ENCODE results near the gene ROCK1. TPM values are rescaled to one million over a fixed set of nuclear protein-coding genes. Genes with fewer than 3 reads are reported as not detected.
"Not testable (repeated sequence)": the region's sequence is repeated elsewhere in the genome, so short reads cannot be mapped to it uniquely, and the experiment has no call there.

ROCK1 gene
- 10 to 100 TPM; 54.8 to 58.0 TPM for total RNA-seq

DNA sequence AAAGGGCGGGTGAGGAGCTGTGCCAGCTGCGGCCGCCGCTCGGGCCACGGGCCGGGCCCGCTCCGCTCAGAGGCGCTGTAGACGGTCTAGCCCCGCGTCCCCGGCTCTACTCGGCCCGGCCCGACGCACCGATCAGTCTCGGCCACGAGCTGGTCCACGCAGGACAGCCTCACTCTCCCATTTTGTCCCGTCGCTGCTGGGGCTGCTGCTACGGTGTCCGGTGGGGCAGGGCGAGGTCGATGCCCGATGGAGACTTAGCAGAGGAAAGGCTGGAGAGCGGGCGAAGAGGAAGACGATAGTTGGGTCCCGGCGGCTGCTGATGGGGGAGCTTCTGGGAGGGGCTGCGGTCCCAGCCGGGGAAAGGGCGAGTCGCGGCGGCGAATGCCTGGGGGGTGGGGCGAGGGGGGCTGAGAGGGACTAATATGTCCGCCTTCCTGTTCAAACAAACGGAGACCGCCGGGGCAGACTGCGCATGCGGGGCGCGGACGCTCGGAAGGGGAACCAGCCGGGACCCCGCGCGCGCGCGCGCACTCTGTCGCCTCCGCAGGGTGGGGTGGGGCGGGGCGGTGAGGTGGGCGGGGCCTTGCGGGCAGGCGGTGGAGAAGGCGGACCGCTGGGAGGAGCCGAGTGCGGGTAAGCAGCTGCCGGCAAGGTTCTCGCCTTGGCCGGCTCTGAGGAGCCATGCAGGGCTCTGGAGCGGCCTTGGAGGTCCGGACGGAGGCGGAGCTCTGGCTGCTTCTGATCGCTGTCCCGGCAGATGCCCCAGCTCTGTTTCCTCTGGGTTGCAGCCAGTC is at the start of gene ROCK1:
ROCK1 (minus strand) TSS at position 468 of the 794 bp plus-strand sequence. CDS start 903 bp downstream, outside the sequence.
- ChIA-PET CTCF (interaction anchor here (1.1 kb wide), 1 partner anchor 489 kb away, joined by 4 read pairs; the partner anchor contains the start of gene ESCO1), POLR2A (interaction anchor here (0.6 to 1.1 kb wide), 8 partner anchors 13 to 593 kb away, joined by 3 to 4 read pairs (median 3); partner anchors contain the start of genes ABHD3 and ESCO1)

DNA sequence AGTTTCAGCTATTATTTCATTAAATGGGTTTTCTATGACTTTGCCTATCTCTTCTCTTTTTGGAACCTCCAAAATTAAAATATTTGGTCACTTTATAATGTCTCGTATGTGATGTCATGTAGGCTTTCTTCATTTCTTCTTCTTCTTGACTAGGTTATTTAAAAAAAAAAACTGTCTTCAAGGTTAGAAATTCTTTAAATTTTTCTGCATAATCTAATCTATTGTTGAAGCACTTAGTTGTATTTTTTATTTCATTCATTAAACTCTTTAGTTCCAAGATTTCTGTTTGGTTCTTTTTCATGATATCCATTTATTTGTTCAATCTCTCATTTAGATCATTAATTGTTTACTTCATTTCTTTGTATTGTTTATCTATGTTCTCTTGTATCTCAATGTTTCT is 43.8 kb upstream of the ROCK1 start:
- CTCF ChIA-PET: no interaction called here
- POLR2A ChIA-PET: no interaction called here

DNA sequence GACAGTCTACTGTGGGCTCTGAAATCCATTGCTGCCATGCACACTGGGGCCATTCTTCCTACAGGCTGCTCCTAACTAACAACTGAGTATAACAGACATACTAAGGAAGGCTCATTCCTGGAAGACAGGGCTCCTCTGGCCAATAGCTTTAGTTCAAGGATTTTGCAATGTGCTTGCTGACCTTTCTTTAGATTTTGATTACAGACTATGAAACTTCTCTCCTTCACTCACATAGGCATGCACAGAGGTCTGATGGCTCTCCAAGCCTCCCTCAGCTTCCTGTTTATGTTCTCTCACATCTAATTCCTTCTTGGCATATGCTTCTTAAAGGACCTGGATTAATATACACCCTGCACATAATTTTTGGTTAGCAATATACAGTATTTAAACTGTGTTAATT is 34.4 kb upstream of the ROCK1 start:
- CTCF ChIA-PET: no interaction called here
- POLR2A ChIA-PET: no interaction called here

DNA sequence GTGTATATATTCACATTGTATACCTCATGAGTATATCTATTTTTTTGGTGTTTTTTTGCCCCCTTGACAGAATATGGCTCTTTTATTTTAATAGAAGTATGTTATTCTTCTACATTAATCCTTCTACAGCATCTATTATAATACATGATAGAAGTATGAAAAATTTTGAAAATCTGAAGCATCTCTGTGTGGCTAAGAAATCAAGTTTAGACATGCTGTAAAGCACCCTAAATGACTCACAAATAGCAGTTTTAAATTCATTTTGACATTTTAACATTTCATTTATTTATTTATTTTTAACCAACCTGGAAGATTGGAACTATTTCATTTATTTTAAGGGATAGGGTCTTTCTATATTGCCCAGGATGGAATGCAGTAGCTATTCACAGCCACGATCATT is 33.8 kb upstream of the ROCK1 start:
- CTCF ChIA-PET: no interaction called here
- POLR2A ChIA-PET: no interaction called here

DNA sequence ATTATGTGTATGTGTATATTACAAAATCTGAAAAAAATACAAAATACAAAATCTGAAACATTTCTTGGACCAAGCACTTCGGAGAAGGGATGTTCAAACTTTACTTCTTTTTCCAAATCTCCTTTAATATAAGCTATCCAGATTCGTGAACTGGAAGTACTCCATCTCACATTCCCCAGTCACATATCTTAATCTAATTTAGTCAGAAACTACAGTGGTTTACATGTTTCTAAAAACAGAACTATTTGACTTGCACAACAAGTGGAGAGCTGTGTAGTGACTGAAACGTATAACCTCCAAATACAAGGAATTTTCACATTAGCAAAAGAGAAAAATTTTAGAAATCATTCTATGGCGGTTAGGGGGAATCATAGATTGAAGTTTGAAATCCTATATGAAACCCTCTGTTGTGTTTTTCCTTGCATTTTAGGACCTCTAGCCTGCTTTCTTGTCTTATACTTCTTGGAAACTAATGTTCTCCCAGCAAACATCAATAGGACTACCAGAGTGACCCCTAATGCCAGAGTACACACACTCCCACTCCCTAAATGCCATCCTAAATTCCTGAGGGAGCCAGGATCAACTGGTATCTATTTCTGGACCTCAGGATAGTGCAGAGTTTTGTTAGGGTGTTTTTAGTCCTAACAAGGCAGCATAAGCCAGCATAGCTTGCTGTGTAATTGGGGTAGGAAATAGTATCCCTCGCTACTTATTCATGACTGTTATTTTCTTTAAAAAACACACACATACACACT is 30.2 kb upstream of the ROCK1 start:
- CTCF ChIA-PET: no interaction called here
- POLR2A ChIA-PET: no interaction called here

DNA sequence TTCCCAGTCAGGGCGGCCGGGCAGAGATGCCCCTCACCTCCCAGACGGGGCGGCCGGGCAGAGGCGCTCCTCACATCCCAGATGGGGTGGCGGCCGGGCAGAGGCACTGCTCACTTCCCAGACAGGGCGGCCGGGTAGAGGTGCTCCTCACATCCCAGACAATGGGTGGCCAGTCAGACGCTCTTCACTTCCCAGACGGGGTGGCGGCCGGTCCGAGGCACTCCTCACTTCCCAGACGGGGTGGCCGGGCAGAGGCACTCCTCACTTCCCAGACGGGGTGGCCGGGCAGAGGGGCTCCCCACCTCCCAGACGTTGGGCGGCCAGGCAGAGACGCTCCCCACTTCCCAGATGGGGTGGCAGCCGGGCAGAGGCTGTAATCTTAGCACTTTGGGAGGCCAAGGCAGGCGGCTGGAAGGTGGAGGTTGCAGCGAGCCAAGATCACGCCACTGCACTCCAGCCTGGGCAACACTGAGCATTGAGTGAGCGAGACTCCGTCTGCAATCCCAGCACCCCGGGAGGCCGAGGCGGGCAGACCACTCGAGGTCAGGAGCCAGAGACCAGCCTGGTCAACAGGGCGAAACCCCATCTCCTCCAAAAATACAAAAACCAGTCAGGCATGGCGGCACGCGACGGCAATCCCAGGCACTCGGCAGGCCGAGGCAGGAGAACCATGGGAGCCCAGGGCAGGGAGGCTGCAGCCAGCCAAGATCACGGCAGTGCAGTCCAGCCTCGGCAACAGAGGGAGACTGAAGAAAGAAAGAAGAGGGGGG is 26.3 kb upstream of the ROCK1 start:
- CTCF ChIA-PET, POLR2A ChIA-PET: not testable (repeated sequence)

DNA sequence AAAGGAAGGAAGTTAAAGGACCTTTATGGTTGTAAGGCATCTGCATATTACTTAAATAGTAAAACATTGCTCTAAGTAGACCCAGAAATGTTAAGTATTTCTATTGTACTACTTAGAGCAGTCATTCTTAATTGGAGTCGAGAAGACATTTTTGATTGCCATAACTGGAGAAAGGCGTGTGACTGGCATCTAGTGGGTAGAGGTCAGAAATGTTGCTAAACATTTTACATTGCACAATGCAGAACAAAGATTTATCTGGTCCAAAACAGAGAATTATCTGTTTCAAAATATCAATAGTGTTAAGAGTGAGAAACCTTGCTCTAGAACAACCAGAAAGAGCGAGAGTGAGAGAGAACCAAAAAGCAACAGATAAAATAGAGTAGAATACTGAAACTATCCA is 23.3 kb upstream of the ROCK1 start:
- ChIA-PET CTCF (no interaction called here), POLR2A (no interaction called here)

DNA sequence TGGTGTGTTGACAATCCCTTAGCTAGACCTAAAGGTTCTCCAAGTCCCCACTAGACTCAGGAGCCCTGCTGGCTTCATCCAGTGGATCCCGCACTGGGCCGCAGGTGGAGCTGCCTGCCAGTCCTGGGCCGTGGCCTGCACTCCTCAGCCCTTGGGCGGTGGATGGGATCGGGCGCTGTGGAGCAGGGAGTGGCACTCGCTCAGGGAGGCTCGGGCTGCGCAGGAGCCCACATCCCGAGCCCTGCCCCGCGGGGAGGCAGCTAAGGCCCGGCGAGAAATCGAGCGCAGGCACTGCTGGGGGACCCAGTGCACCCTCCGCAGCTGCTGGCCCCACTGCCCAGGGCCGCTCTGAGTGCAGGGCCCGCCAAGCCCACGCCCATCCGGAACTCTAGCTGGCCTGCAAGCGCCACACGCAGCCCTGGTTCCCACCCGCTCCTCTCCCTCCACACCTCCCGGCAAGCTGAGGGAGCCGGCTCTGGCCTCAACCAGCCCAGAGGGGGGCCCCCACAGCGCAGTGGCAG is 20.8 kb upstream of the ROCK1 start:
- POLR2A ChIA-PET: no interaction called here

DNA sequence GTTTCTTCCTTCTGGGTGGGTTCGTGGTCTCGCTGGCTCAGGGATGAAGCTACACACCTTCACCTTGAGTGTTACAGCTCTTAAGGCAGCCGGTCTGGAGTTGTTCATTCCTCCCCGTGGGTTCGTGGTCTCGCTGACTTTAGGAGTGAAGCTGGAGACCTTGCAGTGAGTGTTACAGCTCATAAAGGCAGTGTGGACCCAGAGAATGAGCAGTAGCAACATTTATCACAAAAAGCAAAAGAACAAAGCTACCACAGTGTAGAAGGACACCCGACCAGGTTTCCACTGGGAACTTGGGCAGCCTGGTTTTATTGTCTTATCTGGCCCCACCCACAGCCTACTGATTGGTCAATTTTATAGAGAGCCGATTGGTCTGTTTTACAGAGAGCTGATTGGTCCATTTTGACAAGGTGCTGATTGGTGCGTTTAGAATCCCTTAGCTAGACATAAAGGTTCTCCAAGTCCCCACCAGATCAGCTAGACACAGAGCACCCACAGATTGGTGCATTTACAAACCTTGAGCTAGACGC is 20.1 kb upstream of the ROCK1 start:
- ChIA-PET POLR2A (no interaction called here), CTCF (no interaction called here)

More for the DNA sequence above, 20.8 kb upstream of the ROCK1 start:
- CTCF ChIA-PET: no interaction called here

DNA sequence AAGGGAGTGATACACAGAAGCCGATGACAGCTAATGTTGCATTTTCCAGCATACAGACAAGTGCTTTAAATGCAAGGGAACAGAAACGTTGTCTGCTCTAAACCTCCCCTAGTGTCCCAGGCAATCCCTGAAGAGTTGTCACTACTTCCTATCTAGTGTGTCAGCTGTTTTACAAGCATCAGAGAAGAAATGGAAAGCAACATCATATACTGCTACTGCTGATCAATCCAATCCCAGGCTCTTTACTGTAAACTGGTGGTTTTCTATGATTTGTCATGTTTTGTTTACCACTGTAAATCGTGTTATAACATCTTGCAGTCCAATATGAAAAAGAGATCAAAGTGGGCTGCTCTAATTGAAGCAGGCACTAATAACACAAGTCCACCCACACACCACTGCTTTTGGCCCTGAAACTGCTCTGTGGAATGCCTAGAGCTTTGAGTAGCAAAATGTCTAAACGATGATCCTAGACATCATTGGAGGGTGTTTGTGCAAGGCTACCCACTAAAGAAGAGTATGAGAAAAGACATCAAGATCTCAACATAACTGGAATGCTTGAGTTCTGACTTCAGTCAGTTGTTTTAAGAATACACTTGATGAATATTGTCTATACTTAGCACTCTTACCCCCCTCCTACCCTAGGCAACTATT is 18.1 kb upstream of the ROCK1 start:
- ChIA-PET POLR2A (no interaction called here), CTCF (no interaction called here)

DNA sequence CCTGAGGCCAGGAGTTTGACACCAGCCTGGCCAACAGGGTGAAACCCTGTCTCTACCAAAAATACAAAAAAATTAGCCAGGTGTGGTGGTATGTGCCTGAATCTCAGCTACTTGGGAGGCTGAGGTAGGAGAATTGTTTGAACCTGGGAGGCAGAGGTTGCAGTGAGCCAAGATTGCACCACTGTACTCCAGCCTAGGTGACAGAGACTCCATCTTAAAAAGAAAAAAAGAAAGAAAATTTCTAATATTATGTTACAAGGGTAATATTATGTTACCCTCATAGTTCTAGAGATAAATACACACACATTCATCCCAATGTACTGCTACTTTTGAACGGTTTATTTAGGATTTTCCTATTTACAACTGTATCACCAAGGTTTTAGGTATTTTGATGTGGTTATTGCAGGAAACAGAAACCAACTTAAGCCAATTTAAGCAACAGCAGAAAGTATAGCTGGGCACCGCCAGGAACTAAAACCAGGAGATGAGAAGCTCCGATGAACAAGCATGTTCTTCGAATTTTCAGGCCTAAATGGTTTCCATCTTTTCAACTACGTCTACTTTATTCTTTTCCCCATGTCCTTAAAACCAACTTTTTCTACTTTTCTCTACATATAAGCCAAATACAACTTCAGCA is 11.8 kb upstream of the ROCK1 start:
- POLR2A ChIA-PET: no interaction called here
- CTCF ChIA-PET: no interaction called here

DNA sequence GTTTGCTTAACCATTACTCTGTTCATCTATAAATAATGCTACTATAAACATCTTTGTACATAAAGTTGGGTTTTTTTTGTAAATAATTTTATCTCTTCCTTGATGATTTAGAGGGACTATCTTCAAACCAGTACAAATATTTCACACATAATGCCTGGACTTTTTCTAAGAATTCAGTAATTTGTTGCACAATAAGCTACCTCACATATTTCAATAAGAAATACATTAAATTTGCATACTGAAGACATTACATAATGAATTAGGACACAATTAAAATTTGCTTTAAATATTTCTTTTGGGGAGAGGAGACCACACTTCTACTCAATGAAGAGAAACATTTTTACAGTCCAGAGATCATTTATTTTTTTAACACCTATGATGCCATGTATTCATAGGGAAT is 7.2 kb upstream of the ROCK1 start:
- ChIA-PET CTCF (no interaction called here), POLR2A (no interaction called here)

DNA sequence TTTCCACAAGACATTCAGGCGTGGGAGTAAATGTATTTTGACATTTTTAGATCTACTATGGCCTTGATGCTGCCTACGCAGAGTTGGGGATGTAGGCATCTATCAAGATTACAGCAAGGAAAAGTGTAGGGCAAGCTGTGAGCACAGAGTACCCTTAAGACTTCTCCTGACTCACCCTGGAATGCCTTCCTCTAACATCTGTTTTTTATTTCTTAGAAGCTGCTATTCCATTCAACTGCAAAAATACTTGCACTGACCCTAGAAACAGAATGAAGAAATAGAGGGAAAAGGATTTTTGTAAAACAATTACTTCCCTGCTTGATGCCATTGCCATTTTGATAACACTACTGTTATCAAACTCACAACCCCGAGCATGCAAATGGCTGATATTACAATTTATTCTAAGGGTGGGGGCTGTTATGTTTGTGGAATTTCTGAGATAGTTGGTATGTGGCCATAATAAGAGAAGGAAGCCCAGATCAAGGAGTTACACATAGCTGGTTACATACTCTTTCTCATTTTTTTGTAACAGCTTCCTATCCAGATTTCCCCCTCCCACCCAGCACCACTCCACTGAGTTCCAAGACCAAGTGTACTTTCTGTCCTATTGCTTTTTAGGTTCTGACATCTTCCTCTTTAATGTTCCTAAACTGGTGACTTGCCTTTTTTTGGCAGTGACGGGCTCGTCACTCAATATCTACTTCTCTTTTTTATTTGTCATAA is 6.0 kb upstream of the ROCK1 start:
- CTCF ChIA-PET: no interaction called here
- POLR2A ChIA-PET: no interaction called here

DNA sequence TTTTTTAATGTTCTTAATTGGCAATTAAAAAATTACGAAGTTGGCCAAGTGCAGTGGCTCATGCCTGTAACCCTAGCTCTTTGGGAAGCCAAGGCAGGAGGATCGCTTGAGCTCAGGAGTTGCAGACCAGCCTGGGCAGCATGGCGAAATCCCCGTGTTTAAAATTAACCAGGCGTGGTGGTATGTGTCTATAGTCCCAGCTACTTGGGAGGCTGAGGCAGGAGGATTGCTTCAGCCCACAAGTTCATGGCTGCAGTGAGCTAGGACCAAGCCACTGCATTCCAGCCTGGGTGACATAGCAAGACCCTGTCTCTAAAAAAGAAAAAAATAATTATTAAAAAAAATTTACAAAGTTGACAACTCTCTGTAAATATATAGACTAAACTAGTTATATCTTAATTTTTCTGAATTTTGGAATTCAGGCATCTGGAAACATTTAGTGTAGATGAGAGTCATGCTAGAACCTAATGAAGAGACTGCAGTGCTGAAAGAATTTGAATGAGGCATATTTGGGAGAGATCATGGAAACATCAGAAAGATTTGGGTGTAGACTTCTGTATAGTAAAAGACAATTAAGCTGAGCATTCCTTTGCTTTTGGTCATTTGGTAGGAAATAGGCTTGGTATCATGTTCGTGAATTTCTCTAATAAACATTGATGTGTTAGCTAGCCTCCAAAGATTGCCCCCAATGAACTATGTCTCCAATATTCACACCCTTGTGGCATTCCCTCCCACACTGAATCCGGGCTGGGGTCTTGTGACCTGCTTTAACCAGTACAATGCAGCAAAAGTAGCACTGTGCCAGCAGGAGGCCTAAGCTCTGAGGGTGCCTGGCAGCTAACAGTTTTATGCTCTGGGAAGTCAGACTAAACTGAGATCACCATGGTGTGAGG is 4.2 kb upstream of the ROCK1 start:
- ChIA-PET POLR2A (no interaction called here), CTCF (interaction anchor here (0.5 kb wide), 1 partner anchor 9 kb away, joined by 3 read pairs; no protein-coding TSS in a partner anchor)

DNA sequence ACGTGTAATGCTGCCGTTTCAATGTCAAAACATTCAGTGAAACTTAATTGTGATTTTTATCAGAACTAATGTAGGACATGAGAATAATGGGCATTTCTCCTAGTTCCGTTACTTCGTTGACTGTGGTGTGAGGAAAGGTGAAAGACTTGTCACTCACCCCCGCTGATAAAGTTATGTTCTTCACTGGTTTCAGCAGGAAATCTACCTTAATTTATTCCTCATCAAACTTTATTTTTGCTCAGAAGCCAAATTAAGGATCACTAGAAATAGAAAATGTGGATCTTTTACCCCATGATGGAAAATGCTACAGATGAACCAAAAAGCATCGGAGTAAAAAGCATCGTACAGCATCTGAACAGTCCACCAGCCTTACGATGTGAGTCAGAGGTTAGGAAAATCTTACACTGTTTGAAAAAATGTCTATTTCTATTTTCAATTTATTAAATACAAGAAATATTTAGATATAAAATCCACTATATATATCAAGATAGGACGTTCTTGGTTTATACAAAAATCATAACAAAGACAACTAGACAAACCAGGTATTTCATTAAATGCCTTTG is 1.0 kb upstream of the ROCK1 start:
- POLR2A ChIA-PET: interaction anchor here (1.1 kb wide), 1 partner anchor 125 kb away, joined by 4 read pairs; no protein-coding TSS in a partner anchor
- CTCF ChIA-PET: no interaction called here

DNA sequence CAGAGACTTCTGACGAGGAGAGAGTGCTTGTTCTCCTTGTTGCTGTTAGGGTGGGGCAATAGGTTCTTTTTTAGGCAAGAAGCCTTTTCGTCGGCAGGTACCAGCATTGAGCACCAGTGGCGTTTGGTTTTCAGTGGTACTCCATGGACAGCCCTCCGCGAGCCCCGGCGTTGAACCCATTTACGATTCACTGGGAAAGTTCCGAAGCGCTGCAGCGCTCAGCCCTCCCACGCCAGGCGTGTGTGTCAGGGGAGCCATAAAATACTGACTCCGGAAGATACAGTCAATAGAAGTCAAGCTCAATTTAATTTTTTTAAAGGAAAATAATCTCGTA is 494 bp upstream of the ROCK1 start:
- ChIA-PET POLR2A (interaction anchor here (0.6 to 1.1 kb wide), 4 partner anchors 13 to 488 kb away, joined by 3 to 4 read pairs (median 3); partner anchors contain the start of gene ESCO1), CTCF (interaction anchor here (1.1 kb wide), 1 partner anchor 489 kb away, joined by 4 read pairs; the partner anchor contains the start of gene ESCO1)

Measured in activated CD8-positive, alpha-beta memory T cell treated with anti-CD3 and anti-CD28 coated beads for 36 hours (primary cell).